ENCODE measurements around the gene TENT4A.

GRCh38 chr5:6699357-6699756, 13.9 kb upstream of the TENT4A start:
- TF ChIP-seq CTCF (IDR thresholded peaks at IDR 0.05 in 8 of 11, conservative IDR thresholded peaks at IDR 0.05 in 3 of 11): no peak
- no peak for TF ChIP-seq POLR2AphosphoS5 (IDR thresholded peaks at IDR 0.05)
- TF ChIP-seq POLR2A (IDR thresholded peaks at IDR 0.05): no peak
